Renal pelvis (tissue), 4 donors: ENCODE measurements around the gene HTR2A. TPM values are rescaled to one million over a fixed set of nuclear protein-coding genes. Genes with fewer than 3 reads are reported as not detected.
A peak's percentile ranks its signal among the peaks of the same experiment; 100 is the strongest.
"Not testable (repeated sequence)": the region's sequence is repeated elsewhere in the genome, so short reads cannot be mapped to it uniquely, and the experiment has no call there.

Source experiments
- DNase-seq: peaks from one replicate; pipeline ENCODE4 v3.0.0-alpha.2; 2013
- polyA plus RNA-seq, 3 donors: library from polyadenylated mRNA; unstranded; fragments of 120-200 nt; gene quantifications; one replicate each; pipeline ENCODE4 v1.2.1, GENCODE V29; 2013; ENCODE audit not compliant: insufficient read length in 3 of 3

Gene HTR2A
- polyA plus RNA-seq, 3 donors: 0.38 to 1.2 (median 0.61) TPM

GRCh38 chr13:46816371-46816770 lies 80.5 kb downstream of the HTR2A start:
- DNase-seq: no peak

- DNase-seq: no peak
These were observed 84.5 kb downstream of the HTR2A start for GRCh38 chr13:46812301-46812797.

- DNase-seq: no peak
These were observed 86.4 kb downstream of the HTR2A start for GRCh38 chr13:46810440-46810839.

DNA sequence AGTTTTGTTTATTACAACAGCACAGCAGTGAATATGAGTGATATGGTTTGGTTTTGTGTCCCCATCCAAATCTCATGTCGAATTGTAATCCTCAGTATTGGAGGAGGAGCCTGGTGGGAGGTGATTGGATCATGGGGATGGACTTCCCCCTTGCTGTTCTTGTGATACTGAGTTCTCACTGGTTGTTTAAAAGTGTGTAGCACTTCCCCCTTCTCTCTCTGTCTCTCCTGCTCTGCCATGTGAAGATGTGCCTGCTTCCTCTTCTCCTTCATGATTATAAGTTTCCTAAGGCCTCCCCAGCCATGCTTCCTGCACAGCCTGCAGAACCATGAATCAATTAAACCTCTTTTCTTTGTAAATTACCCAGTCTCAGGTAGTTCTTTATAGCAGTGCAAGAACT lies 91.9 kb downstream of the HTR2A start:
- DNase-seq: not testable (repeated sequence)

- no peak for DNase-seq
These were observed 92.5 kb downstream of the HTR2A start for GRCh38 chr13:46804391-46804815.

- no peak for DNase-seq
These were observed 93.3 kb downstream of the HTR2A start for GRCh38 chr13:46803586-46803985.

DNA sequence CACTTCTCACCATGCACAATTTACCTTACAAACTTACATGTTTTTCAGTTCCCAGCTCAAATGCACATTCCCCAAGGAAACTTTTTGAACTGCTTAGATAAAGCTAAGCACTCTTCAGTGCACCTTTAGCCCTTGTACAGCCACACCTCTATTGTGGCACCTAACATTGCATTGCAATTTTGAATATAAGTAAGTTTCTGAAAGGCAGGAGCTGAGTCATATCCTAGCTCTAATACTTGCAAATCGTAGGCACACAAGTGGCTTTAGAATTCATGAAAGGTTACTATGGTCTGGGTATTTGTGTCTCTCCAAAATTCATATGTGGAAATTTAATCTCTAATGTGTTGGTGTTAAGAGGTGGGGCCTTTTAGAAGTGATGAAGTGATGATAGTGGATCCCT lies 95.0 kb downstream of the HTR2A start:
- DNase-seq: no peak

DNA sequence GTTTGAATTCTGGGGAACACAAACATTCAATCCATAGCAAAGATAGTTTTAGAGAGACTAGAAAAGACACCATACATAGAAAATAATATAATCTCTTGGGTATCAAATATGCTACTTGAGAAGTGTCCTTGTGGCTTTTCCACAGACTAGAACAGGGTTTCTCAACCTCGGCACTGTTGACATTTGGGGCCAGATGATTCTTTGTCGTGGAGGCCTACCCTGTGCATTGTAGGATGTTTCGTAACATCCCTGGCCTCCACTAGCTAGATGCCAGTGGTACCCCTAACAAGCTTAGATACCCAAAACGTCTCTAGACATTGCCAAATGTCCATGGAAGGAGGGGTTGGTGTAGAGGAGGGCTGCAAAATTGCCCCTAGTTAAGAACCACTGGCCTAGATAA lies 97.7 kb downstream of the HTR2A start:
- DNase-seq: no peak

- DNase-seq: no peak
These were observed 99.2 kb downstream of the HTR2A start for GRCh38 chr13:46797501-46798237.

GRCh38 chr13:46796515-46797474 lies 100.1 kb downstream of the HTR2A start, which contains the start of gene ESD:
ESD (minus strand) TSS chr13:46797161; CDS start chr13:46791413, 5,748 bp downstream.
- peak; percentile 94 for DNase-seq

DNA sequence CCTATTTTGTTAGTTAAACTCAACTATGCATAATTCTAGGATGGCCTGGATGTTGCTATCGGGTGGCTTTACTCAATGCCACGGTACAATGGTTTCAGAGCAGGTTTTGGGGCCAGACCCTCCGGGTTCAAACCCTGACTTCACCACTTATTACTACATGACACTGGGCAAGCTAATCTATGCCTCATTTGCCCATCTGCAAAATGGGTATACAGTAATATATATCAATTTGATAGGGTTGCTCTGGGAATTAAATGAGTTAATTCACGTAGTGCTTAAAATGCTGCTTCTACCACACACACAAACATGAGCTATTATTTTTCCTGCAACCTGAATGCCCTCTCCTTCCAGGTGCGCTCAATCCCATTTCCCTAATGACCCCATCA lies 100.7 kb downstream of the HTR2A start:
- DNase-seq: no peak

GRCh38 chr13:46795321-46795720 lies 101.5 kb downstream of the HTR2A start:
- no peak for DNase-seq

GRCh38 chr13:46783504-46783903 lies 113.3 kb downstream of the HTR2A start:
- no peak for DNase-seq

DNA sequence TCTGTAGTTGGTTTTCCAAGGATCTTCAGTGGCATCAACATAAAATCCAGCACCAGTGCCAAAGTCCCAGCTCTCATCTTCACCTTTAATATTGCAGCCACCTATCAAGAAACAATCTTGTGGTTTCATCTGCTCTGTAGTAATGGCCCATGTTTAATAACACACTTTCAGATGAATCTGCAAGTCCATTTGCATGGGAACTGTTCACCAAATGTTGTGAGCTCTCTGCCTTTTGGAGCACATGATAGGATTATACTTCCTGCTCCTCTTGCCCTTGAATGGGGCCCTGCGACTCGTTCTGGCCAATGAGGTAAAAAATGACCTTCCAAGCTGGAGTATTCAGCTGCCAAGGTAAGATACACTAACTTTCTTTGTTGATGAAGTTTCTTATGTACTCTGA lies 114.2 kb downstream of the HTR2A start:
- DNase-seq: no peak

DNA sequence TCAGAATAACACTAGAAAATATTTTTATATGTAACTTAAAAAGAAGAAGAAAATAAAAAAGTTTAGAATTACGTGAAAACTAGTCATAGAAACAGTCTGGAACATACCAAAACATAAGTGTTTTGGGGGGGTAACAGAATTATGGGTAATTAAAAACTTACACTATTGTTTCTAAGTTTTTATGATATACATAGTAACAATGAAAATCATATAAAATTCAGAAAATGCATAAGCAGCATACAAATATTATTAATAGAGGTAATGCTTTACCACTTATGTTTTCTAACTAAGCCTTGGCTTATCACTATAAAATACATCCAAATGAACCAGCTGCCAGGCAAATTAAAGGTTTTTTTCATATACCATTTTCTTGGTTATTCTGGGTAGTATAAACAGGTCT lies 114.8 kb downstream of the HTR2A start:
- DNase-seq: no peak

Other genes with a start within 250 kb of the HTR2A start
- gene ESD, start 99.9 kb downstream of the HTR2A start, polyA plus RNA-seq: 100 to 1,000 TPM; 215 to 245 (median 226) TPM